ENCODE data around the gene CDK17. TPM values are rescaled to one million over a fixed set of nuclear protein-coding genes. Genes with fewer than 3 reads are reported as not detected.

CDK17 gene
- total RNA-seq, 2 experiments from 2014 or later = 28.4 to 29.0 TPM

DNA sequence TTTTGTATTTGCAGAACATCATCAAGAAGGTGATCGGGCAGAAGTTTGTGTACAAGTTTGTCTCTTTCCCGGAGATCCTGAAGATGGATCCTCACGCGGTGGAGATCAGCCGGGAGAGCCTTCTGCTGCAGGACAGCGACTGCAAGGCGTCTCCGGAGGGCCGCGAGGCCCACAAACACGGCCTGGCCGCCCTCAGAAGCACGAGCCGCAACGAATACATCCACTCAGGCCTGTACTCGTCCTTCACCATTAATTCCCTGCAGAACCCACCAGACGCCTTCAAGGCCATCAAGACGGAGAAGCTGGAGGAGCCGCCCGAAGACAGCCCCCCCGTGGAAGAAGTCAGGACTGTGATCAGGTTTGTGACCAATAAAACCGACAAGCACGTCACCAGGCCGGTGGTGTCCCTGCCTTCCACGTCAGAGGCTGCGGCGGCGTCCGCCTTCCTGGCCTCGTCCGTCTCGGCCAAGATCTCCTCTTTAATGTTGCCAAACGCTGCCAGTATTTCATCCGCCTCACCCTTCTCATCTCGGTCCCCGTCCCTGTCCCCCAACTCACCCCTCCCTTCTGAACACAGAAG, 153.2 kb downstream of the CDK17 start:
- Mint-ChIP-seq H3K9me3 (no peaks in the 10 kb centered on the region), H3K4me3 (no peak overlapping the region), H3K36me3 (ENCODE audit: low read depth) (peaks cover 30% of the 10 kb centered on the region), H3K27ac (no peak overlapping the region), H3K4me1 (ENCODE audit: low read depth) (peaks cover 30% of the 10 kb centered on the region), H3K27me3 (no peaks in the 10 kb centered on the region)
- intact Hi-C loops (cut with micrococcal nuclease) = no loop called here
- TF ChIP-seq, protein P1, sequence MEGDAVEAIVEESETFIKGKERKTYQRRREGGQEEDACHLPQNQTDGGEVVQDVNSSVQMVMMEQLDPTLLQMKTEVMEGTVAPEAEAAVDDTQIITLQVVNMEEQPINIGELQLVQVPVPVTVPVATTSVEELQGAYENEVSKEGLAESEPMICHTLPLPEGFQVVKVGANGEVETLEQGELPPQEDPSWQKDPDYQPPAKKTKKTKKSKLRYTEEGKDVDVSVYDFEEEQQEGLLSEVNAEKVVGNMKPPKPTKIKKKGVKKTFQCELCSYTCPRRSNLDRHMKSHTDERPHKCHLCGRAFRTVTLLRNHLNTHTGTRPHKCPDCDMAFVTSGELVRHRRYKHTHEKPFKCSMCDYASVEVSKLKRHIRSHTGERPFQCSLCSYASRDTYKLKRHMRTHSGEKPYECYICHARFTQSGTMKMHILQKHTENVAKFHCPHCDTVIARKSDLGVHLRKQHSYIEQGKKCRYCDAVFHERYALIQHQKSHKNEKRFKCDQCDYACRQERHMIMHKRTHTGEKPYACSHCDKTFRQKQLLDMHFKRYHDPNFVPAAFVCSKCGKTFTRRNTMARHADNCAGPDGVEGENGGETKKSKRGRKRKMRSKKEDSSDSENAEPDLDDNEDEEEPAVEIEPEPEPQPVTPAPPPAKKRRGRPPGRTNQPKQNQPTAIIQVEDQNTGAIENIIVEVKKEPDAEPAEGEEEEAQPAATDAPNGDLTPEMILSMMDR (IDR thresholded peaks at IDR 0.05) = no peak
- ChIA-PET POLR2A (no interaction called here), CTCF (no interaction called here)
- ATAC-seq (no peak), DNase-seq (no peak)

DNA sequence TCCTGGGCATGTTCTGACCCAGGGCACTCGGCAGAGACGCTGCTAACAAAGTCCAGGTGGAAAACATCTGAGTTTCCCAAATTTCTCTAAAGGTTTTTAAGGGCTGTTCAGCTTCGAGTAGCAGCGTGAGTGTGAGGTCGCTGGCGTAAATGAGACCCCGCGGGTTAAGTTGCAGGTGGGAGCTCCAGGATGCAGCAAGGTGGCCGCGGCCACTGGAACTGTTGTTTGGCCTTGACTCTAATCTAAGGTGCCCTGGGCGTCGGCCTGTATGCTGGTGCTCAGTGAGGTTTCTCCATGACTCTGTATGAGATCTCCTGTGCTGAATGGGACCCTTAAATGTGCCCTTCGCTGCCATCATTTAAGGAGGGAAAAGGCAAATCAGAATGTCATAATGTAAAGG, 155.4 kb downstream of the CDK17 start:
- no peak for ATAC-seq
- TF ChIP-seq, protein P1 (IDR thresholded peaks at IDR 0.05) = no peak

DNA sequence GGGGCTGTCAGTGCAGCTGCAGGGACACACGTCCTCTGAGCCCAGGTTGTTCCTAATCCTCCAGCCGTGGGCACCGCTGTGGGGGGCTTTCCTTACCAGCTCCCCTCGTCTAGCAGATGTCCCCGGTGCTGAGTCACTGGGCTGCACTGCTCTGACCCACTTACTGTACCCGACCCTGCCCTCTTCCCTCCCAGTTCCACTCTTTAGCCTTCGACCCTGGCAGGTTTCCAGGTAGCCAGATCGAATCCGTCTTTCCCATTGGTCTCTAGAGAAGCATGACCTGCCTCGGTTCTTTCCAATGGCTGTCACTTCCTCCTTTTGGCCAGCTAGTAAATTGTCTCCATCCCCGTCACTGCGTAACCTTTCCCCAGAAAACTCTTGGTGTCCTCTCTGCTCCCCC, 157.6 kb downstream of the CDK17 start:
- Mint-ChIP-seq H3K27me3 (no peaks in the 10 kb centered on the region), H3K27ac (peak overlapping the region; percentile 6), H3K36me3 (ENCODE audit: low read depth) (peaks cover 20% of the 10 kb centered on the region), H3K4me1 (ENCODE audit: low read depth) (peaks cover 44% of the 10 kb centered on the region), H3K9me3 (no peaks in the 10 kb centered on the region), H3K4me3 (no peak overlapping the region)
- CTCF ChIA-PET = interaction anchor here (1.0 kb wide), 1 partner anchor 27 kb away, joined by 4 read pairs; no protein-coding TSS in a partner anchor
- DNase-seq (no peak), ATAC-seq (no peak)
- intact Hi-C loops (cut with micrococcal nuclease) = loop anchor here (5.0 kb wide), 1 partner anchor 155 kb away; no protein-coding TSS in a partner anchor
- TF ChIP-seq, protein P1 (IDR thresholded peaks at IDR 0.05) = no peak
- POLR2A ChIA-PET = no interaction called here

More for the DNA sequence above, 155.4 kb downstream of the CDK17 start:
- Mint-ChIP-seq H3K36me3 (ENCODE audit: low read depth) (peaks cover 21% of the 10 kb centered on the region), H3K4me1 (ENCODE audit: low read depth) (peaks cover 40% of the 10 kb centered on the region), H3K9me3 (no peaks in the 10 kb centered on the region), H3K27me3 (no peaks in the 10 kb centered on the region), H3K27ac (no peak overlapping the region), H3K4me3 (no peak overlapping the region)
- no peak for DNase-seq
- intact Hi-C loops (cut with micrococcal nuclease) = loop anchor here (5.0 kb wide), 1 partner anchor 152 kb away; no protein-coding TSS in a partner anchor
- ChIA-PET CTCF (interaction anchor here (1.4 to 1.7 kb wide), 2 partner anchors 30 to 160 kb away, joined by 4 to 5 read pairs; no protein-coding TSS in a partner anchor), POLR2A (interaction anchor here (0.9 to 1.0 kb wide), 2 partner anchors 19 to 155 kb away, joined by 3 to 4 read pairs; partner anchors contain the start of gene CDK17)

DNA sequence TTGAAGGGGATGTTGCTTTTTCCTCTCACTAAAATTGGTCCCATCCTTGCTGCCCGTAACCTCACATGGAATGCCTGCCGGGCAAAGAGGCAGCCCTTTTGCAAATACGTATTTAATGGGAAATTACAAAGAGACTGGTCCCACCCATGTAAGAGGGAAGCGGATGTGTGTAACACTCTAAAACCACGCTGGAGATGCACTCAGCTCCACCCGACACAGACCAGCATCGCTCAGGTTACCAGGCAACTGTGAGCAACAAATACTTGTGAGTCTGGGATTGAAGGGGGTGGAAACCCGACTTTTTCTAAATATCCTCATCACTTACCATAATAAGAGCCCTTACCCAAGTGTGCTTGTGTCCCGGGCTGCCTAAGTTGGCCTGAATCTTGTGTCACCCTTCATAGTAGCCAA, 158.4 kb downstream of the CDK17 start:
- Mint-ChIP-seq H3K4me1 (ENCODE audit: low read depth) (peaks cover 48% of the 10 kb centered on the region), H3K4me3 (no peak overlapping the region), H3K27ac (peak overlapping the region; percentile 64), H3K27me3 (no peaks in the 10 kb centered on the region), H3K9me3 (no peaks in the 10 kb centered on the region), H3K36me3 (ENCODE audit: low read depth) (peaks cover 15% of the 10 kb centered on the region)
- TF ChIP-seq, protein P1 (IDR thresholded peaks at IDR 0.05) = no peak
- DNase-seq = peak; percentile 70
- intact Hi-C loops (cut with micrococcal nuclease) = loop anchor here (5.0 kb wide), 1 partner anchor 155 kb away; no protein-coding TSS in a partner anchor
- ChIA-PET POLR2A (no interaction called here), CTCF (interaction anchor here (1.0 kb wide), 1 partner anchor 27 kb away, joined by 4 read pairs; no protein-coding TSS in a partner anchor)
- ATAC-seq = peak; percentile 87

DNA sequence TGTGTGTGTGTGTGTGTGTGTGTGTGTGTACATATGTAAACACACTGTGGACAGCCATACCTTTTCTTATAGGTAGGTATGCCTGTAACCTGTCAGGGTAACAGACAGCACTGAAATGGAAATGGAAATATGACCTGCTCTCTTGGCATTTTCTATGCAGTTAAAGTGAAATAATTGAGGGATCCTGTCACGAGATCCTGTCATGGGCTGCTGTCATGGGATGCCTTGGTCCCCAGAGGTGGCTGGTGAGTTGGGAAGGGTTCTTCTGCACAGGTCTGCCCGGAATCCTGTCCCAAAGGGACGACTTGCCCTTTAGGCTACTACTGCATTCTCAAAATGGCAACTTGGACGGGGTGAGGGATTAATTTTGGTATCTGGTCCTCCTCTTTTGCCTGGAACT, 158.8 kb downstream of the CDK17 start:
- no peak for ATAC-seq

More for the DNA sequence above, 158.8 kb downstream of the CDK17 start:
- Mint-ChIP-seq H3K36me3 (ENCODE audit: low read depth) (peaks cover 15% of the 10 kb centered on the region), H3K9me3 (no peaks in the 10 kb centered on the region), H3K4me3 (no peak overlapping the region), H3K27me3 (no peaks in the 10 kb centered on the region), H3K4me1 (ENCODE audit: low read depth) (peaks cover 50% of the 10 kb centered on the region), H3K27ac (peak overlapping the region; percentile 64)
- DNase-seq = no peak
- TF ChIP-seq, protein P1 (IDR thresholded peaks at IDR 0.05) = no peak
- intact Hi-C loops (cut with micrococcal nuclease) = loop anchor here (5.0 kb wide), 1 partner anchor 156 kb away; no protein-coding TSS in a partner anchor
- CTCF ChIA-PET = no interaction called here
- POLR2A ChIA-PET = interaction anchor here (1.0 kb wide), 1 partner anchor 7 kb away, joined by 3 read pairs; no protein-coding TSS in a partner anchor

All from activated CD8-positive, alpha-beta T cell treated with anti-CD3 and anti-CD28 coated beads for 36 hours (primary cell).